ENCODE measurements around the gene ELMO3. TPM values are rescaled to one million over a fixed set of nuclear protein-coding genes. Genes with fewer than 3 reads are reported as not detected.

ELMO3 gene
- total RNA-seq, 1 experiment from 2014 or later, result 2.0 TPM

DNA sequence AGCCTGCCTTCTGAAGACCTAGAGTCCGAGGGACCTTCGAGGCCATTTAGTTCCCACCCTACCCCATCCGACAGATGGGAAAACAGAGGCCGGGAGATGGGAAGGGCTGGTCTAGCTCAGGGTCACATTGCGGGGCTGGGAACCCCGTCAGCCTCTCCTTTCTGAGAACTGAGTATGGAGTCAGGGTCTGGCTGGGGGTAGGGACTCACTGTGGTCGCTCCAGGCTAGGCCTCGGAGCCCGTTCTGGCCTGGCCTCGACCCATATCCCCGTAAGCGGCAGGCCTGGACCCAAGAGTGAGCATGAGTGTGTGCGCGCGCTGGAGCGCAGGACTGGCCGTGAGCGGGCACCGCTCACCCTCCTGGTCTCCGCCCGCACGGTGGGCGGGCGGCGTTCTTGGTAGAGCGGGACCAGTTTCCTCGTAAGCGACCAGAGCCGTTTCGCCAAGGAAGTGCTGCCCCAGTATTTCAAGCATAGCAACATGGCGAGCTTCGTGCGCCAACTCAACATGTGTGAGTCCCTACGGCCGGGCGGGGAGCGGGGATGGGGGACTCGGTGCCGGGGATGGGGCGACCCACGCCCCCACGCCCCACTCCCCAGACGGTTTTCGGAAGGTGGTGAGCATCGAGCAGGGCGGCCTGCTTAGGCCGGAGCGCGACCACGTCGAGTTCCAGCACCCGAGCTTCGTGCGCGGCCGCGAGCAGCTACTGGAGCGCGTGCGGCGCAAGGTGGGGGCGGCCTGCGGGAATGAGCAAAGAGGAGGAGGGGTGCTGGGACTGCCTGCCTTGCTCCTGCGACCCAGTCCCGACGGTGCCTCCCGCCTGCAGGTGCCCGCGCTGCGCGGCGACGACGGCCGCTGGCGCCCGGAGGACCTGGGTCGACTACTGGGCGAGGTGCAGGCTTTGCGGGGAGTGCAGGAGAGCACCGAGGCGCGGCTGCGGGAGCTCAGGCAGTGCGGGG, 33.5 kb upstream of the ELMO3 start:
- H3K27me3 ChIP-seq (ENCODE audit: control insufficient read depth, insufficient read depth, low read length), result no peaks in the 10 kb centered on the region
- in situ Hi-C loops (cut with HindIII; ENCODE audit: low pct_unique_long_range_greater_than_20kb, low sequenced_read_pairs) (no loop called here), intact Hi-C loops (cut with micrococcal nuclease; ENCODE audit: unreplicated experiment) (no loop called here)
- DNase-seq (ENCODE audit: low read depth, low spot score) (no peak), ATAC-seq (no peak)
- no peak overlapping the region for H3K27ac ChIP-seq (ENCODE audit: low read length)
- TF ChIP-seq TCF7L2 (IDR thresholded peaks at IDR 0.05; ENCODE audit: low read depth, low read length) (no peak), POLR2AphosphoS5 (IDR thresholded peaks at IDR 0.05; ENCODE audit: low read depth, low read length) (no peak), SIN3A (IDR thresholded peaks at IDR 0.05; ENCODE audit: borderline replicate concordance, insufficient read depth, low read depth, low read length) (no peak)
- TF ChIP-seq, protein P1, sequence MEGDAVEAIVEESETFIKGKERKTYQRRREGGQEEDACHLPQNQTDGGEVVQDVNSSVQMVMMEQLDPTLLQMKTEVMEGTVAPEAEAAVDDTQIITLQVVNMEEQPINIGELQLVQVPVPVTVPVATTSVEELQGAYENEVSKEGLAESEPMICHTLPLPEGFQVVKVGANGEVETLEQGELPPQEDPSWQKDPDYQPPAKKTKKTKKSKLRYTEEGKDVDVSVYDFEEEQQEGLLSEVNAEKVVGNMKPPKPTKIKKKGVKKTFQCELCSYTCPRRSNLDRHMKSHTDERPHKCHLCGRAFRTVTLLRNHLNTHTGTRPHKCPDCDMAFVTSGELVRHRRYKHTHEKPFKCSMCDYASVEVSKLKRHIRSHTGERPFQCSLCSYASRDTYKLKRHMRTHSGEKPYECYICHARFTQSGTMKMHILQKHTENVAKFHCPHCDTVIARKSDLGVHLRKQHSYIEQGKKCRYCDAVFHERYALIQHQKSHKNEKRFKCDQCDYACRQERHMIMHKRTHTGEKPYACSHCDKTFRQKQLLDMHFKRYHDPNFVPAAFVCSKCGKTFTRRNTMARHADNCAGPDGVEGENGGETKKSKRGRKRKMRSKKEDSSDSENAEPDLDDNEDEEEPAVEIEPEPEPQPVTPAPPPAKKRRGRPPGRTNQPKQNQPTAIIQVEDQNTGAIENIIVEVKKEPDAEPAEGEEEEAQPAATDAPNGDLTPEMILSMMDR (IDR thresholded peaks at IDR 0.05), result no peak
- no peaks in the 10 kb centered on the region; the same call in 1 of the 2 replicates for H3K36me3 ChIP-seq (ENCODE audit: control insufficient read depth, insufficient read depth, low read length)
- peaks cover 7% of the 10 kb centered on the region; the same call in 1 of the 2 replicates for H3K4me1 ChIP-seq (ENCODE audit: control insufficient read depth, insufficient read depth, low read length)
- no peak overlapping the region for H3K4me3 ChIP-seq (ENCODE audit: low read depth in 2 of 2, low read length in 2 of 2)
- ChIA-PET POLR2A (interaction anchor here (0.6 kb wide), 1 partner anchor 82 kb away, joined by 4 read pairs; the partner anchor contains the start of gene FHOD1), CTCF (no interaction called here)
- no peaks in the 10 kb centered on the region for H3K9me3 ChIP-seq (ENCODE audit: control insufficient read depth, insufficient read depth, low read depth, low read length)
- BruUV-seq (replicated peaks), result no TSS peak

DNA sequence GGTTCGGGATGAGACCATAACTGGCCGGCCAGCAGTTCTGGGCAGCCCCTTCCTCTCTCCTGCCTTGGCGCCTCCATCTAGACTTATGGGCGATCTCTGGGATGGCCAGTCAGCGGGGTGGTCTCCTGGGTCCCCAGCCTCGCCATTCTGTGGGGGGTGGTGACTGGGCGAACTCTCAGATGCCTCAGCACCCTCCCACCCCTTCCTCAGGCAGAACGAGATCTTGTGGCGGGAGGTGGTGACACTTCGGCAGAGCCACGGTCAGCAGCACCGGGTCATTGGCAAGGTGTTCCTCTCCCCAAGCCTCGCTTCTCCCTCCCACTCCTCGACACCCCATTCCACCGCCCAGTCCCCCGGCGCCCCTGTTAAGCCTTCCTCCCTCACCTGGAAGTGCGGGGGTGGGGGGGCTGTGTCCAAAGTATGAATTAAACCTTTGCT, 32.8 kb upstream of the ELMO3 start:
- Histone ChIP-seq H3K27me3 (ENCODE audit: control insufficient read depth, insufficient read depth, low read length) (no peaks in the 10 kb centered on the region), H3K4me3 (ENCODE audit: low read depth in 2 of 2, low read length in 2 of 2) (no peak overlapping the region), H3K36me3 (ENCODE audit: control insufficient read depth, insufficient read depth, low read length) (no peaks in the 10 kb centered on the region; the same call in 1 of the 2 replicates), H3K27ac (ENCODE audit: low read length) (no peak overlapping the region), H3K4me1 (ENCODE audit: control insufficient read depth, insufficient read depth, low read length) (peaks cover 12% of the 10 kb centered on the region), H3K9me3 (ENCODE audit: control insufficient read depth, insufficient read depth, low read depth, low read length) (no peaks in the 10 kb centered on the region)
- intact Hi-C loops (cut with micrococcal nuclease; ENCODE audit: unreplicated experiment), result no loop called here
- ChIA-PET POLR2A (no interaction called here), CTCF (no interaction called here)
- in situ Hi-C loops (cut with HindIII; ENCODE audit: low pct_unique_long_range_greater_than_20kb, low sequenced_read_pairs), result no loop called here
- DNase-seq (ENCODE audit: low read depth, low spot score) (no peak), ATAC-seq (no peak)
- TF ChIP-seq, protein P1 (IDR thresholded peaks at IDR 0.05), result no peak
- TF ChIP-seq POLR2AphosphoS5 (IDR thresholded peaks at IDR 0.05; ENCODE audit: low read depth, low read length) (no peak), SIN3A (IDR thresholded peaks at IDR 0.05; ENCODE audit: borderline replicate concordance, insufficient read depth, low read depth, low read length) (no peak), TCF7L2 (IDR thresholded peaks at IDR 0.05; ENCODE audit: low read depth, low read length) (no peak)
- TF ChIP-seq, protein P2, sequence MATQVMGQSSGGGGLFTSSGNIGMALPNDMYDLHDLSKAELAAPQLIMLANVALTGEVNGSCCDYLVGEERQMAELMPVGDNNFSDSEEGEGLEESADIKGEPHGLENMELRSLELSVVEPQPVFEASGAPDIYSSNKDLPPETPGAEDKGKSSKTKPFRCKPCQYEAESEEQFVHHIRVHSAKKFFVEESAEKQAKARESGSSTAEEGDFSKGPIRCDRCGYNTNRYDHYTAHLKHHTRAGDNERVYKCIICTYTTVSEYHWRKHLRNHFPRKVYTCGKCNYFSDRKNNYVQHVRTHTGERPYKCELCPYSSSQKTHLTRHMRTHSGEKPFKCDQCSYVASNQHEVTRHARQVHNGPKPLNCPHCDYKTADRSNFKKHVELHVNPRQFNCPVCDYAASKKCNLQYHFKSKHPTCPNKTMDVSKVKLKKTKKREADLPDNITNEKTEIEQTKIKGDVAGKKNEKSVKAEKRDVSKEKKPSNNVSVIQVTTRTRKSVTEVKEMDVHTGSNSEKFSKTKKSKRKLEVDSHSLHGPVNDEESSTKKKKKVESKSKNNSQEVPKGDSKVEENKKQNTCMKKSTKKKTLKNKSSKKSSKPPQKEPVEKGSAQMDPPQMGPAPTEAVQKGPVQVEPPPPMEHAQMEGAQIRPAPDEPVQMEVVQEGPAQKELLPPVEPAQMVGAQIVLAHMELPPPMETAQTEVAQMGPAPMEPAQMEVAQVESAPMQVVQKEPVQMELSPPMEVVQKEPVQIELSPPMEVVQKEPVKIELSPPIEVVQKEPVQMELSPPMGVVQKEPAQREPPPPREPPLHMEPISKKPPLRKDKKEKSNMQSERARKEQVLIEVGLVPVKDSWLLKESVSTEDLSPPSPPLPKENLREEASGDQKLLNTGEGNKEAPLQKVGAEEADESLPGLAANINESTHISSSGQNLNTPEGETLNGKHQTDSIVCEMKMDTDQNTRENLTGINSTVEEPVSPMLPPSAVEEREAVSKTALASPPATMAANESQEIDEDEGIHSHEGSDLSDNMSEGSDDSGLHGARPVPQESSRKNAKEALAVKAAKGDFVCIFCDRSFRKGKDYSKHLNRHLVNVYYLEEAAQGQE (IDR thresholded peaks at IDR 0.05; ENCODE audit: insufficient read depth in 1 of 2, low read depth in 2 of 2, low read length in 1 of 2), result no peak
- BruUV-seq (replicated peaks), result no TSS peak
